Left lung (tissue), 10 donors: ENCODE data around the gene CFAP73. TPM values are rescaled to one million over a fixed set of nuclear protein-coding genes. Genes with fewer than 3 reads are reported as not detected.

Experiments used
- ATAC-seq: fragments of 200-7000 bp; cut with Tn5 transposase; one replicate; pipeline ENCODE4 v1.9.1; 2020; ENCODE audit warnings: moderate library complexity
- DNase-seq, 4 donors: peaks; one replicate each; pipeline ENCODE4 v3.0.0-alpha.2; 2013 to 2020
- H3K27ac ChIP-seq, 2 donors: fragments of 200-600 bp; sonication (generic) in 1 of 2; one replicate each; pipeline versions ENCODE4 v1.5.0 to v1.8.0; 2020 to 2021
- H3K27me3 ChIP-seq, 2 donors: fragments of 200-600 bp; sonication (generic) in 1 of 2; one replicate each; pipeline versions ENCODE4 v1.5.0 to v1.8.0; 2020 to 2021
- H3K36me3 ChIP-seq, 2 donors: fragments of 200-600 bp; sonication (generic) in 1 of 2; one replicate each; pipeline versions ENCODE4 v1.5.0 to v1.8.0; 2020 to 2021
- H3K4me1 ChIP-seq, 2 donors: fragments of 200-600 bp; one replicate each; pipeline ENCODE4 v1.8.0; 2021
- H3K4me3 ChIP-seq, 2 donors: fragments of 200-600 bp; sonication (generic) in 1 of 2; one replicate each; pipeline versions ENCODE4 v1.5.0 to v1.8.0; 2020 to 2021; ENCODE audit warnings: mild to moderate bottlenecking in 1 of 2
- H3K9me3 ChIP-seq, 2 donors: fragments of 200-600 bp; sonication (generic) in 1 of 2; one replicate each; pipeline versions ENCODE4 v1.5.0 to v1.8.0; 2020 to 2021
- CTCF ChIP-seq, 2 donors: fragments of 200-600 bp; sonication (generic) in 1 of 2; IDR thresholded peaks; one replicate each; pipeline versions ENCODE4 v1.5.0 to v1.8.0; 2021; ENCODE audit warnings: antibody characterized with exemption in 2 of 2
- intact Hi-C, 2 donors: fragments of 100-400 bp; cut with DNase I; formaldehyde crosslinking; loops; one replicate each; pipeline versions ENCODE4 v1.11.2 to v1.14.2; 2022
- microRNA-seq, 2 donors: library from miRNA; unstranded; fragments of <30 nt; microRNA quantifications; one replicate each; pipeline ENCODE4, GENCODE V29; 2019
- polyA plus RNA-seq, 6 donors: library from polyadenylated mRNA; unstranded; fragments of 120-200 nt; gene quantifications; one replicate each; pipeline ENCODE4 v1.2.1, GENCODE V29; 2013; ENCODE audit not compliant: insufficient read length in 6 of 6
- total RNA-seq, 2 donors: library from RNA; stranded (reverse); fragmentation: NEBNext Ultra II Directional; extraction: Animal tissue kit (Norgen Biotek cat#: 25700); gene quantifications; one replicate each; pipeline ENCODE4 v1.2.1, GENCODE V29; 2021
- donor health status: DM: no; HTN: yes; CAD: no.
- donor health status: DM: no; HTN: no; CAD: no.

Gene CFAP73
- total and polyA plus RNA-seq, 8 donors, result 0.66 to 5.4 (median 3.6) TPM; not detected in 1

DNA sequence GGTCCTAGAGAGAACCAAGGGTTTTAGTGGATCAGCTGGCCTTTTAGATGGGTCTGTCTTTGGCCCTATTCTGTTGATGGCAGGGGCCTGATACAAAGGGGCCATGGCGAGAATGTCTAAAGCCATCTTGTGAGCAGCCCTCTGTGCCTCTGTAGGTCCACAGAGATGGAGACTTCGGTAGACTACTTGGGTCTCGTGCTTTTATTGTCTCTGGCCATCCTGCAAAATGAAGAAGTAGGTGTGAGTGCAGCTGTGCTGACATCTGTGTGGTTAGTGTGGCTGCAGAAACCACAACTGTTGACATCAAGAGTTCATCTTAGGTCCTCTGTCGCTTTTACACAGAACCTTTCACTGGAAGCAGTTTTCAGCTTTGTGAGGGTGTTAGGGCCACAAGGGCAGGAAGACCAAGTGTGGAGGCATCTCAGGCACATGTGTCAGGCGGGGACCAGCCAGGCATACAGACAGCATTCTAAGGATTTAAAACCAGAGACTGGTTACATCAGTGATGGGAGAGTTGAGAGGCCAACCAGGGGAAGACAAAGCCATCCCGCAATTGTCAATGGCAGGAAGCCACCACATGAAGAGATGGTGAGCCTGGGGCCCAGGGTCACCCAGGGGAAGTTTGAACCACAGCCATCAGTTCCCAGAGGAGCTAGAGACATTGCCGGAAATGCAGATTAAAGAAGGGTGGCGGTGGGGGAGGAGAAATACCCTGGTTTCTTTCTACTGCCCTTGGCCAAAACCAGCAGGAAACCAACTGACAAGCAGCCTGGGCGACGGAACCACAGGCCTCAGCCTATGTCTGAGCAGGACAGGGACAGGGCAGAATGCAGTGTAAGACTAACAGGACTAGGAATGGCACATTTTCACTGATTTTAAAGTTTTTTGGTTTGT is 58.8 kb downstream of the CFAP73 start:
- no peaks in the 10 kb centered on the region for H3K9me3 ChIP-seq
- peaks cover 7 to 77% of the 10 kb centered on the region in 2 donors for H3K4me1 ChIP-seq
- H3K27ac ChIP-seq, result peak overlapping the region; percentile 58 to 82
- DNase-seq (peak in 1 of 4 donors; percentile 65), ATAC-seq (peak; percentile 81)
- no peak overlapping the region for H3K4me3 ChIP-seq
- TF ChIP-seq CTCF (IDR thresholded peaks at IDR 0.05), result no peak
- intact Hi-C loops, result no loop called here
- H3K36me3 ChIP-seq, result no peaks in the 10 kb centered on the region
- no peaks in the 10 kb centered on the region for H3K27me3 ChIP-seq

Small RNAs within 50 kb of the gene (microRNA-seq; reads per million reads assigned to microRNA genes)
- gene MIR7106, result 0 reads per million in 2 donors

Other genes starting within 250 kb of the CFAP73 start
- gene OAS1, start 242.8 kb upstream of the CFAP73 start, total RNA-seq, result 10 to 100 TPM; 25.7 to 48.3 TPM
- gene OAS1, start 242.8 kb upstream of the CFAP73 start, polyA plus RNA-seq, result 1 to 10 TPM; 3.3 to 6.6 (median 4.7) TPM
- 10 to 100 TPM; 35.8 to 47.5 TPM for gene OAS3, start 211.2 kb upstream of the CFAP73 start, total RNA-seq
- gene OAS3, start 211.2 kb upstream of the CFAP73 start, polyA plus RNA-seq, result 10 to 100 TPM; 11.4 to 19.4 (median 16.6) TPM
- gene OAS2, start 171.2 kb upstream of the CFAP73 start, total RNA-seq, result 10 to 100 TPM; 24.0 to 35.3 TPM
- gene OAS2, start 171.2 kb upstream of the CFAP73 start, polyA plus RNA-seq, result 10 to 100 TPM in 5 of 6 donors, 1 to 10 TPM in 1; 5.5 to 11.6 (median 10.1) TPM
- gene DTX1, start 93.0 kb upstream of the CFAP73 start, total RNA-seq, result 1 to 10 TPM in 1 of 2 donors, under 1 TPM in 1; 0.70 to 3.8 TPM
- gene DTX1, start 93.0 kb upstream of the CFAP73 start, polyA plus RNA-seq, result 1 to 10 TPM; 3.6 to 6.3 (median 5.0) TPM
- gene RASAL1, start 14.0 kb upstream of the CFAP73 start, total RNA-seq, result under 1 TPM; 0.17 to 0.24 TPM
- under 1 TPM; 0.16 to 0.46 (median 0.25) TPM for gene RASAL1, start 14.0 kb upstream of the CFAP73 start, polyA plus RNA-seq
- gene DDX54, start 35.8 kb downstream of the CFAP73 start, total RNA-seq, result 10 to 100 TPM; 42.0 to 61.1 TPM
- 10 to 100 TPM; 47.9 to 73.6 (median 62.9) TPM for gene DDX54, start 35.8 kb downstream of the CFAP73 start, polyA plus RNA-seq
- gene RITA1, start 36.0 kb downstream of the CFAP73 start, total RNA-seq, result 10 to 100 TPM; 16.7 to 17.3 TPM
- gene RITA1, start 36.0 kb downstream of the CFAP73 start, polyA plus RNA-seq, result 10 to 100 TPM in 4 of 6 donors, 1 to 10 TPM in 2; 9.1 to 14.4 (median 10.9) TPM
- gene TPCN1, start 71.7 kb downstream of the CFAP73 start, total RNA-seq, result 10 to 100 TPM; 39.6 to 54.1 TPM
- gene TPCN1, start 71.7 kb downstream of the CFAP73 start, polyA plus RNA-seq, result 10 to 100 TPM; 24.7 to 41.5 (median 34.3) TPM
- 10 to 100 TPM; 34.9 to 40.1 TPM for gene SLC8B1, start 185.4 kb downstream of the CFAP73 start, total RNA-seq
- gene SLC8B1, start 185.4 kb downstream of the CFAP73 start, polyA plus RNA-seq, result 10 to 100 TPM; 10.5 to 15.8 (median 12.4) TPM
- gene PLBD2, start 208.9 kb downstream of the CFAP73 start, total RNA-seq, result 10 to 100 TPM; 48.7 to 75.0 TPM
- 10 to 100 TPM; 17.7 to 21.9 (median 20.0) TPM for gene PLBD2, start 208.9 kb downstream of the CFAP73 start, polyA plus RNA-seq